Stomach smooth muscle (tissue), 2 donors: ENCODE data around the gene DECR2.
"Not testable (repeated sequence)": the region's sequence is repeated elsewhere in the genome, so short reads cannot be mapped to it uniquely, and the experiment has no call there.

Experiments used
- H3K27ac ChIP-seq: one replicate; pipeline ENCODE4 v1.7.0; 2013; ENCODE audit warnings: mild to moderate bottlenecking, low read length, inconsistent platforms
- H3K27me3 ChIP-seq, 2 donors: one replicate each; pipeline ENCODE4 v1.7.0; 2013; ENCODE audit warnings: low read length in 2 of 2; ENCODE audit not compliant: insufficient read depth in 2 of 2, control insufficient read depth in 1 of 2
- H3K36me3 ChIP-seq, 2 donors: one replicate each; pipeline ENCODE4 v1.7.0; 2013; ENCODE audit warnings: low read length in 2 of 2; ENCODE audit not compliant: control insufficient read depth in 2 of 2, insufficient read depth in 2 of 2
- H3K4me1 ChIP-seq: one replicate; pipeline ENCODE4 v1.7.0; 2013; ENCODE audit warnings: low read length; ENCODE audit not compliant: control insufficient read depth, insufficient read depth
- H3K4me3 ChIP-seq, 2 donors: one replicate each; pipeline ENCODE4 v1.7.0; 2013; ENCODE audit warnings: low read length in 2 of 2
- H3K9ac ChIP-seq, 2 donors: one replicate each; pipeline ENCODE4 v1.7.0; 2013; ENCODE audit warnings: low read length in 2 of 2, mild to moderate bottlenecking in 1 of 2
- H3K9me3 ChIP-seq, 2 donors: one replicate each; pipeline ENCODE4 v1.7.0; 2013; ENCODE audit warnings: low read length in 2 of 2; ENCODE audit not compliant: control insufficient read depth in 2 of 2
- donor health status: healthy.
- donor health status: Pancreatic carcinoma.

DECR2 gene

GRCh38 chr16:381012-381788 is 20.5 kb upstream of the DECR2 start:
- Histone ChIP-seq H3K9me3 (no peaks in the 10 kb centered on the region), H3K4me1 (peaks cover 28% of the 10 kb centered on the region), H3K9ac (peak overlapping the region; percentile 64 to 66), H3K27me3 (no peaks in the 10 kb centered on the region), H3K27ac (no peak overlapping the region), H3K36me3 (peaks cover 0 to 5% of the 10 kb centered on the region in 2 donors), H3K4me3 (peak overlapping the region; percentile 49 to 76)

DNA sequence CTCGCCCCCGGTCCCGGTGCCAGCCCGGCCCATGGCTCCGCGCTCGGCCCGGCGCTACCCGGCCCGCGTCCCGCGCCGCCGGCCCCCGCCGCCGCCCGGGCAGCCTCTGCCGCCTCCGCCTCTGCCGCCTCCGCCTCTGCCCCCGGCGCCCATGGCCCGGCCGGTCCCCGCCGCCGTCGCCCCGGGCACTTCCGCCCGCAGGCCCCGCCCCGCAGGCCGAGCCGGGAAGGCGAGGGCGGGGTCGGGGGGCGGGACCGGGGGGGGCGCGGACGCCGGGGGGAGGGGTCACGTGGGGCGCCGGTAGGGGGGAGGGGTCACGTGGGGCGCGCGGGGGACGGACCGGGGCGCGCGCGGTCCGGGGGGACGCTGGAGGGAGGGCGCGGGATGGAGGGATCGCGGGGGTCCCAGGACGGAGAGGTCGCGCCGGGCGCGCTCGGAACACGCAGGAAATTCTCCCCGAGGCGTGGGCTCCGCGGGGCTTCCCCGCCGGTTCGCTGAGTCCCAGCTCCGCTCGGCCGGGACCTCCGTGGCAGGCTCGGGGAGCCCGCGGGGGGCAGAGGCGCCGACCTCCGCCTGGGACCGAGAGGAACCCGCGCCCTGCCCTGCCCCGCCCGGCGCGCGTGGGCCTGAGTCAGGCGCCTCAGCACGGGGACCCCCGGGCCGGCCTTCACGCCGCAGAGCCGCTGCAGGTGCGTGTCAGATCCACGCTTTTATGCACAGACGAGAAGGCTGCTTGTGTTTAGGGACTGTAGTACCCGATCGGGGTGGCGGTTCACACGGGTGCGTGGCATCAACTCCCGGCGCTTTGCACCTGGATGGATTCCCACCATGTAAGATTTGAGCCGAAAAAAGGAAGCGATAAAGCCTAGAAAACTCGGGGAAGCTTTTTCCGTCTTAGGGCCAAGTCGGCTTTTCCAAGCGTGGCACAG is 19.6 kb upstream of the DECR2 start, which contains the start of gene PGAP6:
TSS of gene PGAP6 (minus strand) at position 190 of the 929 bp plus-strand sequence. CDS start at position 33, 157 bp downstream.
- Histone ChIP-seq H3K9ac (peak within 1 kb of the TSS; percentile 64 to 76), H3K27me3 (no peaks in the 10 kb centered on the region), H3K4me1 (peaks cover 28% of the 10 kb centered on the region), H3K36me3 (peaks cover 0 to under 1% of the 10 kb centered on the region in 2 donors), H3K27ac (peak within 1 kb of the TSS; percentile 37), H3K4me3 (peak within 1 kb of the TSS; percentile 80 to 84), H3K9me3 (no peaks in the 10 kb centered on the region)

GRCh38 chr16:383326-384051 is 18.2 kb upstream of the DECR2 start:
- peaks cover 30% of the 10 kb centered on the region for H3K4me1 ChIP-seq

GRCh38 chr16:386641-387156 is 15.0 kb upstream of the DECR2 start:
- no peak overlapping the region for H3K9ac ChIP-seq
- H3K27me3 ChIP-seq = no peaks in the 10 kb centered on the region
- H3K4me1 ChIP-seq = peaks cover 17% of the 10 kb centered on the region
- H3K9me3 ChIP-seq = no peaks in the 10 kb centered on the region
- H3K27ac ChIP-seq = no peak overlapping the region
- no peak overlapping the region for H3K4me3 ChIP-seq
- H3K36me3 ChIP-seq = no peaks in the 10 kb centered on the region

More at GRCh38 chr16:383326-384051, 18.2 kb upstream of the DECR2 start:
- H3K9me3 ChIP-seq = no peaks in the 10 kb centered on the region
- H3K9ac ChIP-seq = no peak overlapping the region
- no peaks in the 10 kb centered on the region for H3K36me3 ChIP-seq
- no peak overlapping the region for H3K27ac ChIP-seq
- H3K27me3 ChIP-seq = no peaks in the 10 kb centered on the region
- peak overlapping the region in 1 of 2 donors; percentile 35 for H3K4me3 ChIP-seq

- Histone ChIP-seq H3K27ac (peak overlapping the region; percentile 37), H3K4me3 (peak overlapping the region; percentile 46 to 61), H3K9ac (peak overlapping the region in 1 of 2 donors; percentile 38)
- H3K27me3 ChIP-seq, H3K36me3 ChIP-seq, H3K9me3 ChIP-seq, H3K4me1 ChIP-seq: not testable (repeated sequence)
Observed at GRCh38 chr16:387761-388666, 13.7 kb upstream of the DECR2 start.

GRCh38 chr16:389352-389751 is 12.3 kb upstream of the DECR2 start:
- no peak overlapping the region for H3K4me3 ChIP-seq
- no peaks in the 10 kb centered on the region for H3K36me3 ChIP-seq
- H3K27ac ChIP-seq = no peak overlapping the region
- H3K4me1 ChIP-seq = peaks cover 9% of the 10 kb centered on the region
- no peaks in the 10 kb centered on the region for H3K9me3 ChIP-seq
- no peaks in the 10 kb centered on the region for H3K27me3 ChIP-seq
- no peak overlapping the region for H3K9ac ChIP-seq

GRCh38 chr16:391885-392335 is 9.8 kb upstream of the DECR2 start:
- Histone ChIP-seq H3K4me3 (no peak overlapping the region), H3K4me1 (peaks cover 13% of the 10 kb centered on the region), H3K36me3 (no peaks in the 10 kb centered on the region), H3K27me3 (no peaks in the 10 kb centered on the region), H3K27ac (no peak overlapping the region), H3K9me3 (no peaks in the 10 kb centered on the region), H3K9ac (no peak overlapping the region)

DNA sequence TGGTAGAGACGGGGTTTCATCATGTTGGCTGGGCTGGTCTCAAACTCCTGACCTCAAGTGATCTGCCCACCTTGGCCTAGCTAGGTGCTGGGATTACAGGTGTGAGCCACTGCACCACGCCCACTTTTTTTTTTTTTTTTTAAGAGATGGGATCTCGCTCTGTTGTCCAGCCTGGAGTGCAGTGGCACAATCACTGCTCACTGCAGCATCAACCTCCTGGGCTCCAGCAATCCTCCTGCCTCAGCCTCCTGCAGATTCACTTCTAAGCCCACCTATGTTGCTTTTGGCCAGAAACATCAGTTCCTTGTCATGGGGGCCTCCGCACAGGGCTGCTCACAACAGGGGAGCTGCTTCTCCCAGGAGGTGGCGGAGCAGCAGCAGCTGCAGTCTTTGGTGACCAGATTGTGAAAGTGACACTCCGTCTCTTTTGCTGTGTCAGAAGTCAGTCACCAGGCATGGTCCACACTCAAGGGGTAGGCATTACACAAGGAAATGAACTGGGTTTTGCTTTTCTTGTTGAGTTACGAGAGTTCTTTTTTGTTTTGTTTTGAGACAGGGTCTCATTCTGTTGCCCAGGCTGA is 9.1 kb upstream of the DECR2 start:
- Histone ChIP-seq H3K4me3 (no peak overlapping the region), H3K4me1 (peaks cover 13% of the 10 kb centered on the region), H3K36me3 (no peaks in the 10 kb centered on the region), H3K9ac (no peak overlapping the region), H3K27ac (no peak overlapping the region), H3K9me3 (no peaks in the 10 kb centered on the region), H3K27me3 (no peaks in the 10 kb centered on the region)

- Histone ChIP-seq H3K4me3 (peak overlapping the region in 1 of 2 donors; percentile 76), H3K27ac (peak overlapping the region; percentile 75), H3K36me3 (peaks cover 3 to 9% of the 10 kb centered on the region in 2 donors), H3K4me1 (peaks cover 23% of the 10 kb centered on the region), H3K9ac (peak overlapping the region in 1 of 2 donors; percentile 60), H3K9me3 (no peaks in the 10 kb centered on the region), H3K27me3 (no peaks in the 10 kb centered on the region)
Observed at GRCh38 chr16:396199-396598, 5.5 kb upstream of the DECR2 start.
